GM19452 (cell line): Measurements from ENCODE around the gene VEPH1.

Source experiments
- ATAC-seq: cut with Tn5 transposase; IDR thresholded peaks from one replicate; pipeline ENCODE4 v1.9.1; 2021; ENCODE audit not compliant: unreplicated experiment

The VEPH1 gene

DNA sequence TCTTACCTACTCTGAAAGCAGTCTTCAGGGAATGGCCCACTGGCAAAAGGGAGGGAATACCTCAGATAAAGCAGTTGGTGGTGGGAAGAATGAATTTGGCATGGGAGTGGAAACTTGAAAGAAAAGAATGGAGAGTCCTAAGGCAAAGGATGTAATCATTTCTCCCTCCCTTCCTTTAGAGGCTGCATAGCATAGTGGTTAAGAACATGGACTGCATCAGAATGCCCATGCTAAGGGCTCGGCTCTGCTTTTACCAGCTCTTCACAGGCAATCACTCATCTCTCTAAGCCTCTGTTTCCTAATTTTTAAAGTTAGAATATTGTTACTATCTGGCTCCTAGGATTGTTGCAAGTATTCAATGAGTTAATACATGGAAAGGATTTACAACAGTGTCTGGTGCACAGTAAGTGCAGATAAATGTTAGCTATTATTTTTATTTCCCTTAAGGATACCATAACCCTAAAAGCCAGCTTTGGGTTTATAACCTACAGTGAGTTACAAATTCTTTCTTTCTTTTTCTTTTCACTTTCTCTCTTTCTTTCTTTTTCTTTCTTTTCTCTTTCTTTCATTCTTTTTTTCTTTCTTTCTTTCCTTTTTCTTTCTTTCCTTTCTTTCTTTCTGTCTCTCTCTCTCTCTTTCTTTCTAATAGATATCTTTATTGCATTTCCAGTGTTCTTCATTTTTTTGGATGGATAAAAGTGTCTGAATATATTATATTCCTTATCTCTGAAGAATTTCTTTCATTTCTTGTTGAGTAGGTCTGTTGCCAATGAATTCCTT is 23.6 kb downstream of the VEPH1 start:
- no peak for ATAC-seq

DNA sequence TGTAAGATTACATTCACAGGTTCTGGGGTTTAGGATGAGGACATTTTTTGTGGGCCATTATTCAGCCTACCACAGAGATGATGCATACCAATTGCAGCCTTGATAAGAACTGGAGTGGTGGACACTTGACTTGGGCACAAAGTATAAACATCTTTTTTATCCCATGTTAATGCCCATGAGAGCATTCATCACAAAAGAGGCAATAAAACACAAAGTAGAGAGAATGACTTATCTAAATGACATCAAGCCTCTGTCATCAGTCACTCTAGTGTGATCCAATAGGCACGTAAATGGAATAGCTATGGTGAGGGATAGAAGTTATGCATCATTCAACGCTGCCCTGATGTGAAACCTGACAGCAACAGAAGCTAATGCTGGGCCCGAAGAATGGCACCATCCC is 25.8 kb downstream of the VEPH1 start:
- ATAC-seq, result no peak

DNA sequence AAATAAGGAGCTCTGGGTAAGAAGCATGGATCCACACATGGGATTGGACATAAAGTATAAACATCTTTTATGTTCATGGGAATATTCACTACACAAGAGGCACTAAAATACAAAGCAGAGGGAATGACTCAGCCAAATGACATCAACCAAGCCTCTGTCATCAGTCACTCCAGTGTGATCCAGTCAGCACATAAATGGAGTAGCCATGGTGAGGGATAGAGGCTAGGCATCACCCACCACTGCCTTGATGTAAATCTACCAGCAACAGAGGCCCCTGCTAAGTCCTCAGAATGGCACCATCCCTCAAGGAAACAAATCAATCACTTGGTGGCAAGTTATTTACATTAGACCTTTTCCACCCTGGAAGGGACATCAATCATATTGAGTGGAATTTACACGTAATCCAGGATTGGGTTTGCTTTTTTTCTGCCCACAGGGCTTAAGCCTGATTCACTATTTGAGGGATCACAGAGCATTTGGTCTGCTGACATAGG is 27.2 kb downstream of the VEPH1 start:
- no peak for ATAC-seq

DNA sequence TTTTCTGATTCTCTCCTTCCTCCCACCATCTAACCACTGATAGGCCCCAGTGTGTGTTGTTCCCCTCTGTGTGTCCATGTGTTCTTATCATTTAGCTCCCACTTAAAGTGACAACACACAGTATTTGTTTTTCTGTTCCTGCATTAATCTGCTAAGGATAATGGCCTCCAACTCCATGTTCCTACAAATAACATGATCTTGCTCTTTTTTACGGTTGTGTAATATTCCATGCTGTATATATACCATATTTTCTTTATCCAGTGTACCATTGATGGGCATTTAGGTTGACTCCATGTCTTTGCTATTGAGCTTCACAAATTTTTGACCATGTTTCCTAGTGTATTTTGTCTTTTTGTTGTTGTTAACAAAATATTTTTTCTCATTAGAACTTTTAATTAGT is 30.6 kb downstream of the VEPH1 start:
- ATAC-seq, result no peak

DNA sequence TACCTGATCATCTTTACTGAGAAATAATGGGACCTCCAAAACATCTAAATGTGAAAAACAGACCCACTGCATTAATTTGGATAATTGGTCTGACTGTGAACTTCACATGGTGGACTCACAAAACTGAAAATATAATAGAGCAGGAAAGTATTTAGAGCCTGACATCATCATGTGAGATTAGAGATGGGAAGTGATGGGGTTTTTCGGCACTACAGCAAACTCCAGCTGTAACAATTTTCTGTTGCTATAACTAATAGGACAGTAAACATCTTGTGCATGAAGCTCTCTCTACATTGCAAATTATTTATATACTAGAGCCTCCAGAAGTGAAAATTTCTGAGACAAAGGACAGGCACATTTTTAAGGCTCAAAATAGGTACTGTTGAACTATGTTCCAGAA is 32.2 kb downstream of the VEPH1 start:
- ATAC-seq, result no peak

DNA sequence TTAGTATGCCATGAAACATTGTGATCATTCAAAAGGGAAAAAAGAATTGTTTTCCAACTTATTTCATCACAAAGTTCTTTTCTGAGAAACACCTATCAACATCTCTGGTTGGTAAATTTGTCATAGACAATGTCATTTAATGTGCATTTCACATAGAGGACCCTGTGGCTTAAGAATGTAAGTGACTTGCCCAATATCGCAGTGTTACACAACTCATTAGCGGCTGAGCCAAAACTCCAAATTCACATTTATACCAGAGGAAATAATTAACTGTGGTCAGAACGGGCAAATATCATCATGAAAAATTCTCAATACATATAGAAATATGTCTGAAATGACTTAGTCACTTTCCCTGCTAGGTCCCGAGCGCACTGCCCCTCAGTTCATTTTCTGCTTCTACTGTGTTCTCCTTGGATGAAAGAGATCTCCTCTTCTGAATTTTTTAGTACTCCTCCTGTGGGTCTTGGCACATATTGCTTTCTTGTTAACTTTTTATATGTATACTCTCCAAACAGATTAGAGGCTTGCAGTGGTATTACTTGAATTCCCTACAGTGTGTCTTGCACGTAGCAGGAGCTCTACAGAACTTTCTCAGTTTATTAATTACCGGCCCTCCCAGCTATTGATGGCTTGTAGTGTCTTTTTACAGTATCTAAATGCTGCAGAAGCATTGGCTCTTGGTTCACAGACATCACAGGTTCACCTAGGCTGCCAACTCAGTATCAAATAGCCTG is 33.5 kb downstream of the VEPH1 start:
- no peak for ATAC-seq

DNA sequence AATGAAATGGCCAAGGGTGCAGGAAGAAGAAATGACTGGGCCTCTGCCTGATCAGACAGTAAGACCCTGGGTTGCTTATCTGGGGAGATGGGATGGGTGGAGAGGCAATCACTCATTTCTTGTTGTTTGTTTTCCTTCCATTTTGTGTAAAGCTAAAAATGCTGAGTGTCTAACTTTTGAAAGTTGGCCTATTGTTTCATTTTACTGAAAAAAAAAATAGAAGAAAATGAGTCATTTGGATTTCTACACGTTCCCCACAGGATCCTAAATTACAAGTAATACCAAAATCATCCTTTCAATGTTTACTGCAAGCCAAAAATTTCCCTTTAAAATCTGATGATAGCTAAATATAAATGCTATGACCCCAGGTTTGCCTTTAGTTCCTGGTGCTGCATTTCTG is 36.0 kb downstream of the VEPH1 start:
- ATAC-seq, result no peak

DNA sequence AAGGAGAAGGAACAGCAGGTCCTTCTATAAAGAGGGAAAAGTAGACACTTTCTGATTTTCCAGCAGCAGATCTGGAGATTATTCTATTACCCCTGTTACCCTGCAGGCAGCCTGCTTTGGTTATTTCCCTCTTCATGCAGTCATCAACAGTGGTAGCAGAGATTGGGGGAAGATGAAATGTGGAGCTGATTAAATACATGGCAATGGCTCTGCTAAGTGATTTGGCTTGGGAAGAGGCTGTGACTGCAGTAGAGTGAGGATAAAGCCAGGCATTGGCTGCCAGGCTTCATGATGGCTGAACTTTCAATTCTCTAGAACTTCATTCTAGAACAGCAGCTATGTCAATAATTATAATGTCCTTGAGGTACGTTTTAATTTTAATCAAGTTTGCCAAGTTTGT is 37.5 kb downstream of the VEPH1 start:
- no peak for ATAC-seq

DNA sequence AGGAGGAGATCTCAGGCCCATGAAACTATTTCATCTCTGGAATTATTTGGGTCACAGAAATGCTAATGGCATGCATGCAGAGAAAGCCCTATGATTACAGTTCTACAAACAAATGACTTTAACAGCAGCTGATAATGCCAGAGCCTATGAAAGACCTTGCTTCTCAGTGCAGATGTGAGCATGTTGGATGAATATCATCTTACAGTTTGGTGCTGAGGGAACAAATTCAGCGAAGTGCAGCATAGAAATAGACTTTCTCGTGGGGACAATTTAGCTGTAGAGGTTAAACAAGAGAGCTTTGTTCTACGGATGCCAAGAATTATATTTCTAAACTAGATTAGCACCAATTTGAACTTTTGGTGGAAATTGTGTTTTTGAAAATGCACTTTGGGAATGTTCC is 38.9 kb downstream of the VEPH1 start:
- no peak for ATAC-seq

DNA sequence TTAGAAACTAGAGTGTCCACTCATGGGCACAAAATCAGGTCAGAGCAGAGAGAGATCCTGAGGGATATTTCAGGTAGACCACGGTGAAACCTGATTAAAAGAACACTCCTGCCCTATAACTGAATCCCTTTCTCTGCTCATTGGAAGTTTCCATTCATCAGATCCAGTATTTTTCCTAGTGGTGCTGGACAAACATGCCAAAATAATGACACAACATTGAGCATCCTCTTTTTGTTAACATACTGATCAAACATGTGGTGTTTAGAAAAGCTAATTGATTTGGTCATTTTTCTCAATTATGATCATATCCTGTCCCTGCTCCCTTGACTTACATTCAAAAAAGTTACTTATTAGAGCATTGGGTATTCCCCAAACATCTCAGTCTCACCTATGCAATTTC is 39.4 kb downstream of the VEPH1 start:
- no peak for ATAC-seq

DNA sequence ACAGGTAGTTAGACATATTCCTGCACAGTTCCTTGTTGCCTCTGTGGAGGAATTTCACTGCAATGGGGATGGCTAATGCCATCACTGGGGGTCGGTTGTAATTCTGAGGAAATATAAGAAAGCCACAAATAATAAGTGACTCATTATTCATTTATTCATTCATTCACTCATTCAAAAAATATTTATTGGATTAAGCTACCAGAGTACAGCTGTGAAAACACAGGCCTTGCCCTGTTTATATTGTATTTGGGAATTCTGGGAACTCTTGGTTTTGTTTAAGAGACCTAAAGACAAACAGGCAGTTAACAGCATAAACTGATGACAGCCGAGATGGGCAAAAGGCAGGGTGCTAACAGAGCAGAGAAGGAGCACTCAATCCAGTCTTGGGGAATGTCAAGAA is 43.0 kb downstream of the VEPH1 start:
- no peak for ATAC-seq

DNA sequence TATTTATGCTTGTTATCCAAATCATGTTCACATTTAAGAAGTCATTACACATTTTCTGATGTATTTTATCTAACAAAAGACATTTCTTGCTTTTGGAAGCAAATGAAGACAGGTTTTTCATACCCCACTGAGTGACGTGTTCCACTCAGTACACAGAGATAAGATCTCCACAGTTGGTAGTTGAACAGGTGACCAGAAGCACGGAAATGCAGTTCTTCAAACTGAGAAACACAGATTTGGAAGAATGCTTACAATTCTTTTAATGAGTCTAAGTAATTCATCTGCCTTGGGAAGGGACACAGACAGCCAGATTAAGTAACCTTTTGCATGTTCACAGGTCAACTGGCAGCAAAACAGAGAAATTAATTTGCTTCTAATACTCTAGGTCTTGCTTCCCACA is 43.5 kb downstream of the VEPH1 start:
- ATAC-seq, result no peak

DNA sequence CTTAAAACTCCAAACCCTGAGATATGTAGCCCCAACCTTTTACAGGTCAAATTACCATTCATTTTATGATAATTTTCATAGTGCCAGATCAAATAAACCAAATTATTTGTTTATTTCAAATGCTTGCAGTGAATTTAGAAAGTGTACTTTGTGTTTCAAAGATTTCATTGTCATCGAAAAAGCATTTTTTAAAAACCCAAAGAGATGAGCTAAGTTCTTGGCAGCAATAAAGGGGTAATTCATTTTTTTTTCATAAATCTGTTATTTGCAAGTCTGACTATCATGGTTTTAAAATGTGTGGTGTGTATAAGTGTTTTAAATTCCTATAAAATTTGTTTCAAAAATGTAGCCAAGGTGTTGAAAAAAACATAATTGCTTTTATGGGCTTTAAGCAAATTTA is 49.4 kb downstream of the VEPH1 start:
- ATAC-seq, result no peak

DNA sequence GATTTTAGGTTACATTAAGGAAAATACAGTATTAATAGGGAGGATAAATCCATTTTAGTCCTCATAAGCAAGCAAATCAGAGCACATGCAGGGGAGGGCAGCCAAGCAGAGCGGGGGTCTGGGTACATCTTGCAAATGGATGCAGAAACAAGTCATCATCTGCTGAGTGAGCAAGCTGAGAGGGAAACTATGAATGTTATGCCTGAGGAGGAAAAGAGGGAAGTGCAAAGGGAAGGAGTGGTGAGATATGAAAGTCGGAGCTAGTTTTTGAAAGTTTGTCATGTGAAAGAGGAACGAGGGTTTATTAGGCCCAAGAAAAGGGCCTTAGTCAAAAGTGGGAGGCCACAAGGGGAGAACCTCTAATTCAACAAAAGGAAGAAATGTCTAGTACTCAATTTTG is 51.1 kb downstream of the VEPH1 start:
- no peak for ATAC-seq

DNA sequence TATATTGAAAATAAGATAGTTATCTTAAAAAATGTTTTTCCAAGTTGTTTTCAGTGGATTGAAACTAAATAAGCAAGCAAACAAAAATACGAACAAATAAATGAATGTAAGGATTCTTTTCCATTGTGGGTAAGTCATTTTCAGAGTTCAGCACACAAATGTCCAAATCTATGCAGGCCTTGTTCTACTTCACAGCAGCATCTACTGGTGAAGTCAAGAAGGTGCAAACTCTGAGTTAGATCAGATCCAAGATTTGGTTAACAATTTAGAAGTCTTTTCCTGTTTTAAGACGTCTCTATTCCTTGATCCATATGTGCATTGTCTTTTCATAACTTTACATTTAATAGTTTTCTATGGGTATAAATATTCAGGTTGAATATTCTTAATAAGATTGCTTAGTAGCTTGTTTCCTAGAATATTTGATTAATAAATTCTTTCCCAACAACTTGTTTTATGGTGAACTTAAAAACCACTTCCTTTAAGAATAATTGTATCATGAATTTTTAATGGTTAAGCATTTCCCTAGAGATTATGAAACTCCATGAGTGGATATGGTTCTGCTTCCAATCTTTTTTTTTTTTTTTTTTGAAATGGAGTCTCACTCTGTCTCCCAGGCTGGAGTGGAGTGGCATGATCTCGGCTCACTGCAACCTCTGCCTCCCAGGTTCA is 56.1 kb downstream of the VEPH1 start:
- no peak for ATAC-seq

DNA sequence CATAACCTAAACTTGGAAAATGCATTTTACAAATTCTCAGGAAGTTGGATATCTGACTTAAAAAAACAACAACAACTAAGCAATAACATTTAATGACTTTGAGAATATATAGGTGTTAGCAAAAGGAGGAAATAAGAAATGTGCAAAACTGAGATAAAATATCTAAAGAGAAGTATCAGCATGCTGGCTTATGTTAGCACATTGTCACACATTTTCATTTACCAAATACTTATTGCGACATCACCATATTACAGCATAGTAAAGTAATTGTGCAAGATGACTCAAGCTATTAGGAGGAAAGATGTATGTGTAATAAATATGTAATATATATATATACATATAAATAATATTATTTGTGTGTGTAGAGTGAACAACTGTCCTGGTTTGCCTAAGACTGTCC is 57.4 kb downstream of the VEPH1 start:
- ATAC-seq, result no peak

DNA sequence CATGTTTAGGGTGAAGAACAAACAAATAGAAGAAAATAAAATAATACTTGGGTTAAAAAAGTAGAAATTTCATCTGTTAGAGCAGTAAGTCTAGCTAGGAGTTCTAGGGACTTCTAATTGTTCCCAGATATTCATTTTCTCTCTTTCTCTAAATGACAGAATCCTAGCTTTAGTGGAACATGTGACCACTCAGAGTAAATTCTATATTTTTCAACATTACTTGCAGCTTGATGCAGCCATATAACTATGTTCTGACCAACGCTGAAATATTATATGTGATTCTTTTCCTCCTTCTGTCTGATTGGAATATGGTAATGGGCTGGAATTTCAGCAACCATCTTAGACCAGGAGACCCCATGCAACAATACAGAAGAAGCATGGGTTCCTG is 58.4 kb downstream of the VEPH1 start:
- ATAC-seq, result no peak

DNA sequence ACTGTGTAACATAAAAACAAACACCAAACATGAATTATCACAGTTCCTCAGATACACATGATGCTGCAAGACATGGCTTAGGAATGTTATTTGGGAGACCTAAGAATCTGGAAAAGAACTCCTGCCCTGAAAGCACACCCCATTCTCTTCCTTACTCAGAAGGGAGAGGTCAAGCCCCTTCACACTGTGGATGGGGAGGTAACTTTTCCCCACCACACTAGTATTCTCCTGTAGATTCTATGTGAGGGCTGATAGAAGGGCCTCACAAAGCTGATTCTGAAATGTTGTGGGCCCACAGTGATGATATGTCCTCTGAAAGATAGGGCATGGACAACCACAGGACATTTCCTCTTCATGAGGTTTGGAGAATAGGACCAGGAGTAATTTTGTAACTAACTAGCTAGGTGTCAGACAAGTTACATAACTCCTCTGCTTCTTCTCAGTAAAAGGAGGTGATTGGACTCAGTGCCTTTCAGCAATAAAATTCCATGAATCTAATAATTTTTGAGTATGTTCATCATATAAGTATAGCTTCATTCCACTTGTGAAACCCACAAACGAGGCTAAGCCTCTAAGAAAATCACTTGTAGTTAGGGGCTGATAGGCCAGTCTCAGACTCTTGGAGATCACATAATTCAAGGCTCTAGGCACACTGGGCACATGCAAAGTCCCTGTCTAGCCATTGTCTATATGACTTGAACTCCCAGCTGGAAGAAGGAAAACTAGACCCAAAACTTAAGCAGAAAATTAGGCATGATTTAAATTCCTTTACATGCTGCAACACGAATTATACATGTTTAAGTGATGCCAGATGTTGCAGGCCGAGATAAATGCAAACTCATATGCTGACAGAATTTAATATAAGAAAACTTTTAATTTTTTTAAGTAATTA is 59.1 kb downstream of the VEPH1 start:
- no peak for ATAC-seq

DNA sequence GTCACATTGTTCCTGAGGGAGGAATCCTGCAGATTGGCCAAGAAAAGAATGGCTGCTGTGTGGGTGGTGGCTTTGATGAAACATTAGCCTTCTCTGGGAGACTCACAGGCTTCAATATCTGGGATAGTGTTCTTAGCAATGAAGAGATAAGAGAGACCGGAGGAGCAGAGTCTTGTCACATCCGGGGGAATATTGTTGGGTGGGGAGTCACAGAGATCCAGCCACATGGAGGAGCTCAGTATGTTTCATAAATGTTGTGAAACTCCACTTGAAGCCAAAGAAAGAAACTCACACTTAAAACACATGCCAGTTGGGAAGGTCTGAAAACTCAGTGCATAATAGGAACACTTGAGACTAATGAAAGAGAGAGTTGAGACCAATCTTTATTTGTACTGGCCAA is 60.5 kb downstream of the VEPH1 start:
- ATAC-seq, result no peak

DNA sequence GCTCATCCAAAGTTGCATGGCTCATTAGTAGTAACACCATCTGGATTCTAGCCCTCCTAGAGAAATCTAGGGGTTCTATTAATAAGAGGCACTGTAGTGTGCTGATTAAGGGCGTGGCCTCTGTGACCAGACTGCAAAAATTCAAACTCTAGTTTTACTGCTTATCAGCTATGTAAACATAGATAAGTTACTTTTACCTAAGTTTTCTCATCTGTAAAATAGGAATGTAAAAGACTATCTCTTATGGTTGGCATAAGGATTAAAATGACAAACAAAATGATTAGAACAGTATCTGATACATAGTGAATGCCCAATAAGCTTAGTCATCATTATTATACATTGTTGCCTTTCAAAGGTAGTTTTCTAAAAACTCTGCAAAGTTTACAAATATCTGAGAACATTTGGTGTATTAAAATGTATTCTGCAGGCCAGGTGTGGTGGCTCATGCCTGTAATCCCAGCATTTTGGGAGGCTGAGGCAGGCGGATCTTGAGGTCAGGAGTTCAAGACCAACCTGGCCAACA is 62.1 kb downstream of the VEPH1 start:
- no peak for ATAC-seq

DNA sequence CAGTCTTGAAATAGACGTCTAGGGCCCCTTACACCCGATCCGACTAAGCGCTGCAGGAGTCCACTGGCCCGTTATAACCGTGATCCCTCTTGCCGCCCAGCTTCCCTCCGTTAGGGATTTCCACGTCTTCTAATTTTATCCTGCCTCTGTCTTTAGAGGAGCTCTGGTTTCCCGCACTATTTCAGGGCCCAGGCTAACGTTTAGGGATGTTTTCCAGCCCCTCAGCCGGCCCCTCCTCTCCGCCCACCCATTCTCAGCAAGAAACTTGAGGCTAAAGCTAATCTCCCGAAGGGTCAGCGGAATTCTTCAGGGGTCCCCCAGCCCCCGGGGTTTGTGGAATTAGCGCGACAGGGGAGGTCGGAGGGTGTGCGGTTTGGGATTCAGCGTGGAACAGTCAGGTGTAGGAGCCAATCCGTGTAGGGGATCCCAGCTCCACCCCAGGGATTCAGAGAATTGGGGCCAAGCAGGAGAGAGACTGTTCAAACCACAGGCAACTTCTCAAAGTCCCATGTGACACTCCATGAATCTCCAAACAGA is 65.0 kb downstream of the VEPH1 start:
- no peak for ATAC-seq
